GM21390 (cell line): Measurements from ENCODE around the gene PCID2.

ENCODE experiments used
- ATAC-seq: cut with Tn5 transposase; IDR thresholded peaks from one replicate; pipeline ENCODE4 v1.9.1; 2021; ENCODE audit not compliant: unreplicated experiment

PCID2 gene

DNA sequence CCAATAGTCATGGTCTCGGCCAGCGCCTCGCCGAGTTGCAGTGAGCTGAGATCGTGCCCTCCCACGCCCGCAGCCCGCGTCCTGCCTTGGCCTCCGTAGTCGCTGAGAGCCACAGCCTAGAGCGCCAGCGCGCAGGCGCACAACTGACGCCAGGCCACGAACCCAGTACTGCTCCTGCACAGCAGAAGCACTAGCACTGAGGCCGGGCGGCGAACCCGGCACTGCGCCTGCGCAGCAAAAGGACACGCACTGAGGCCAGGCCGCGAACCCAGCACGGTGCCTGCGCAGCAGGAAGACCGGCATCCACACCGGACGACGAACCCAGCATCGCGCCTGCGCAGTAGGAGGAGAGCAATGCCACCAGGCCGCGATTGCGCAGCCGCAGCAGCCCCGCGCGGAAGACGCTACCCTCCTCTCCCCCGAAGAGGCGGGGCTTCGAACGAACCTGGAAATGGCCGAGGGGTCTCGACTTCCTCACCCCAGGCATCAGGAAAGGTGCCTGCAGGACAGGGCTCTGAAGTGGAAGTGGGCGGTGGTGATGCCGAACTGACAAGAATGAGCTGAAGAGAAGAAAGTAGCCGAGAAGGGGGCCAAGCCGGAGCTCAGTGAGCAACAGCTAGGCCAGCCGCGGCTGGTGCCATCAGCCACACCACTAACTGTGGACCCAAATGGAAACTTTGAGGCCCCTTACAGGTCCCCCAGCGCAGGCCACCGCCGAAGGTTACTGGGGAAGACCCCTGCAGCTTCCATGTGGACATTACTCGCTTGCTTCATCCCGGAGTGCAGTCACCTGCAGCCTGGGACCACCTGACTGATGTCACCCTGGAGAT is 78.3 kb downstream of the PCID2 start:
- no peak for ATAC-seq

DNA sequence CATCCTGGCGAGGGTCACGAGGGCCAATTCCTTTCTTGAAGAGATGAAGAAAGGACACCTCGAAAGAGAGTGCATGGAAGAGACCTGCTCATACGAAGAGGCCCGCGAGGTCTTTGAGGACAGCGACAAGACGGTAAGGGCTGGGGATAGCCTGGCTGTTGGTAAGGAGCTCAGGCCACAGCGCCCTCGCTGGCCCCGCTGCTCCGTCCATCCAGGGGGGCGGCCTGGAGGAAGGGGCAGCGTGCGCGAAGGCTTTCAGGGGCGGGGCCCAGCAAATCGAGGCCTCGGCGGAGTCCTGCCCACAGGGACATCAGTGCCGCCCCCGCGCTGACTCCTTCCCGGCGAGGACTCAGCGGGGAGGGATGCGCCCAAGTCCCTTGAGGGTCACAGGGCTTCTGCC is 79.0 kb downstream of the PCID2 start:
- no peak for ATAC-seq
